ACHN (cell line): Measurements from ENCODE around the gene MRPS5.
"Not testable (repeated sequence)": the region's sequence is repeated elsewhere in the genome, so short reads cannot be mapped to it uniquely, and the experiment has no call there.

Experiments
- DNase-seq: peaks from one replicate; pipeline ENCODE4 v3.0.0-alpha.2; 2015
- in situ Hi-C: cut with HindIII; loops from 2 replicates; pipeline ENCODE4 v1.10.0; 2017; ENCODE audit warnings: low sequenced_read_pairs, low pct_ligation_motif_present, low pct_unique_long_range_greater_than_20kb

MRPS5 gene

DNA sequence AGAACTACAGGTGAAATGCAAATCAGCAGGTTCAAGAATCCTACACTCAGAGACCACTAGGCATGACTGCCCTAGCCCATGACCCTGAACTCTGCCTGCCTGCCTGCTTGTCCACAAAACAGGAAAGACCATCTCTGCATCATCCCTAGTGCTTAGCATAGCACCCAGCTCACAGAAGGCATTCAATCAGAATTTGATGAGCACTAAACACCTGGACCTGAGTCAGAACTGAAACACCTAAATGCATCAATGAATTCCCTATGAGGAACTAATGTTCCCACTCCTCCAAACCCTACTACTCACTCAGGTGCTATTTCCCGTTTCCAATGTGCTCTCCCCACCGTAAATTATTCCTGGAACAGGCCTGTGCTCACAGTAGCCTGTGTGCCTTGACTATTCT is 21.7 kb downstream of the MRPS5 start:
- in situ Hi-C loops, result no loop called here
- no peak for DNase-seq

DNA sequence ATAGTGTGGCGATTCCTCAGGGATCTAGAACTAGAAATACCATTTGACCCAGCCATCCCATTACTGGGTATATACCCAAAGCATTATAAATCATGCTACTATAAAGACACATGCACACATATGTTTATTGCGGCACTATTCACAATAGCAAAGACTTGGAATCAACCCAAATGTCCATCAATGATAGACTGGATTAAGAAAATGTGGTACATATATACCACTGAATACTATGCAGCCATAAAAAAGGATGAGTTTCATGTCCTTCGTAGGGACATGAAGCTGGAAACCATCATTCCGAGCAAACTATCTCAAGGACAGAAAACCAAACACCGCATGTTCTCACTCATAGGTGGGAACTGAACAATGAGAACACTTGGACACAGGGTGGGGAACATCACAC is 23.3 kb downstream of the MRPS5 start:
- in situ Hi-C loops, DNase-seq: not testable (repeated sequence)

DNA sequence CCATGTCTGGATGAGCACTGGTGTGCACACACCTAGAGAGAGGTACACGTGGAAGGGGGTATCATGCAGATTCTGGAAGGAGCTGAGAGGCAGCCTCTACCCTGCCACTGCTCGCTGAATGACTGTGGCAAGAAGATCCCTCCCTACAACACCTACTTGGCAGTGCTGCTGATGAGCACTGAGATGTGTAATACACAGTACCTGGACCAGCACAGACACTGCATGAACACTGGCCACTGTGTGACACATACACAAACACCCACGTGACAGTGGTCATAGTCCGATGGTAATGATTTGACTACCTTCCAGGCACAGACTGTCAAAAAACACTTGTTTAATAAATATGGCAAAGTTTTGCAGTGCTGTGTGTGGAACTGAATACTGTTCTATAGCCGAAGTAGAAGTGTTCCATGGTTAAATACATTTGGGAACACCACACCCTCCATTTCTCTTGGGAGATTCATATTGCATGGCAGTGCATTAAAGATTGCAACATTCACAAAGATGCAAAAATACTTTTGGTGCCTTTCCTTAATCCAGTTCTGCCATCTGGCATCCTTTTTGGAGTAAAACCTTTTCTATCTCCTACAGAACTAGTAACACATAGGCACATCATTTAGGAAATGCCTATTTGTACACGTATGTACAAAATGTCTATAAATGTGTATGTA is 29.6 kb downstream of the MRPS5 start:
- DNase-seq, result no peak
- in situ Hi-C loops, result no loop called here

DNA sequence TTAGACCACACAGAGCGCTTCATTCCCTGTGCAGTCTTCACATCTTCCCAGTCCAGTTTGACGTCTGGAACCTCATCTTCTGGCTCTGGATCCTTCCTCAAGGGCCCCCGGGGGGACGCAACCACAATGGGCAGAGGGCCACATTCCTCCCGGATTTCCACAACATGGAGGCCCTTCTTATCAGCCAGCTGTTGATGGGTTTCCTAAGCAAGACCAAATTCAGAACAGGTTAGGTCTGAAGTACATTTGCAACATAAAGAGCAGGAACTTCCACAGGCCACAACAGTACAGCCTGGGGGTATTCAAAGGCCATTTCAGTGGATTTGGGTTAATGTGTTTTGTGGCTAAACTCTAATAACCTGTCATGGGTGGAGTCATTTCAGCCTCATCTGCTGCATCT is 34.2 kb downstream of the MRPS5 start:
- in situ Hi-C loops, result no loop called here
- DNase-seq, result no peak

DNA sequence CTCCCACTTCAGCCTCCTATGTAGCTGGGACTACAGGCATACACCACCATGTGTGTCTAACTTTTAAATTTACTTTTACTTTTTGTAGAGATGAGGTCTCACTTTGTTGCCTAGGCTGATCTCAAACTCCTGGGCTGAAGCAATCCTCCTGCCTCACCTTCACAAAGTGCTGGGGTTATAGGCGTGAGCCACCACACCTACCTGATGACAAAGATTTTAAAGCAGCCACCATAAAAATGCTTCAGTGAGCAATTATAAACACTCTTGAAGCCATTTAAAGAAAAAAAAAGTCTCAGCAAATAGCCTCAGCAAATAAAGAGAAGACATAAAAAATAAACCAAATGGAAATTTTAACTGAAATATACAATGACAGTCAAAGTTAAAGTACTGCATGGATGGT is 35.6 kb downstream of the MRPS5 start:
- in situ Hi-C loops, result no loop called here
- DNase-seq, result no peak

DNA sequence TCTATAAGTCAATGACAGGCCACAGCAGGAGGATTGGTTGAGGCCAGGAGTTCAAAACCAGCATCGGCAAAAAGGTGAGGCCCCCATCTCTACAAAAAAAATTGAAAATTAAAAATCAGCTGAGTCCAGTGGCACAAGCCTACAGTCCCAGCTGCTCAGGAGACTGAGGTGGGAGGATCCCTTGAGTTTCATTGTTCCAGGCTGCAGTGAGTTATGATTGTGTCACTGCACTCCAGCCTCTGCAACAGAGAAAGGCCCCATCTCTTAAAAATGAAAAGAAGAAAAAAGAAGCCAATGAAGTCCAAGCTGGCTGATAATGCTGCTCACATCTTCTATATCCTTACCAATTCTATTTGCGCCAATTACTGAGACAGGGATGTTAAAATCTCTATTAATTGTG is 39.1 kb downstream of the MRPS5 start:
- no peak for DNase-seq
- in situ Hi-C loops, result no loop called here

DNA sequence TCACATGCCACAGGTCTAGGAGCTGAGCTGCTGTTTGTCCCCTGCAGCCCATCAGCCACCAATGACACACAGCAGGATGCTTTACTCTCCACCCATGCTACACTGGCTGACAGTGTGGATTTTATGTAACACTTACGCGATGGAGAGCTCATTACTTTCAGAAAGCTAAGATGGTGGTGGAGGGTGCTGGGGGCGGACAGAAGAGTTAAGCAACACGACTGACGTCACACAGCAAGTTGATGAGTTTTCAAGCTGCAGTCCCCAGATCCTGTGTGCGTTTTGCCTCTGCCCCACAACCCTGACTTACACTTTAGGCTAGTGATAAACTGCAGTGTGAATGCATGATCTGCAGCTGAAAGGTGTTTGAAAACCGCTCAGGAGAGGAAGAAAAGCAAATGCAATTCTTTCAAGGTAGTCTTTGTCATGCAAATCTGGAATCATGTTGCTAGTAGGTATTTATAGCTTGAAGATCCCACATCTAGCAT is 42.4 kb downstream of the MRPS5 start:
- in situ Hi-C loops, result no loop called here
- no peak for DNase-seq

DNA sequence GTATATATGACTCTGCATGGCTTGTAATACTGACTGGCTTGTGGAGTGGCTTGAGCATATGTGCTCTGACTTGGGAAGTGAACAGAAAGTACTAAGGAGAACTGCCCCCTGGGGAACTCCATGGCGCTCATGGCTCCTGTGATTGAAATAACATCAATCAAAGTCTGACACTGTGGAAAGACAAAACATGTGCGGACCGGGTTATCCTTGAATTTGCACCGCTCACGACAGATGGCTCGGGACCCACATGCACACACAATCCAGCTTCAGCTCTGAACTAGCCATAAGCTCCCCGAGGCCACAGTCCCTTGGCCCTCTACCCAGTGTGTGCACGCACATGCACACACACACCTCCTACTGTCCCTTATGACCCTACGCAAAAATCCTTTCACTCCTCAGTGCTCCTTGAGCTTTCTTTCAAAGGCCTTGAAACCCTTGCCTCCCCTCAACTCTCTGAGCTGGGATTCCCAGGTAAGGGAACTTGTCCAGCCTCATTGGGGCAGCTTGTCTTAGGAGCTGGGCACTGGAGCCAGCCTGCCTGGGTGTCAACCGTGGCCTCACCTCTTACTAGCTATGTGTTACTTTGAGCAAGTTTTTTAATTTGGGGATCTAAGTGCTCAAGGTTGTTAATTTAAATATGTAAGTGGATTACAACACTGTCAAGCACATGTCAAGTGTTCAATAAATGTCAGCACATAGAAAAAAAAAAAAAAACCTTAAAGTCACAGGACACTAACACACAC is 43.6 kb downstream of the MRPS5 start:
- in situ Hi-C loops, result no loop called here
- no peak for DNase-seq

DNA sequence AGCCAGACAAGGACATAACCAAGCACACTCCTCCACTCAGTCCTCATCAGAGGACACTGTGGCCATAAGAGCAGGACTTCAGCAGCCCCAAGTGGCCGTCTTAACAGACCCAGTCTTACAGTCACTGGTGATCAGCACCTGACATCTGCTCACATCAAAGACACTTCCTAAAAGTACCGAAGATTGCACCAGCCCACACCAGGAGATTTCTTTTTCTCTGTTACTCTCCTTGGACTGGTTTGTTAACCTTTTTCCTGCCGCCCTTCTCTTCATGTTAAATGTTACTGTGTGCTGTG is 44.1 kb downstream of the MRPS5 start:
- DNase-seq, result no peak
- in situ Hi-C loops, result no loop called here

DNA sequence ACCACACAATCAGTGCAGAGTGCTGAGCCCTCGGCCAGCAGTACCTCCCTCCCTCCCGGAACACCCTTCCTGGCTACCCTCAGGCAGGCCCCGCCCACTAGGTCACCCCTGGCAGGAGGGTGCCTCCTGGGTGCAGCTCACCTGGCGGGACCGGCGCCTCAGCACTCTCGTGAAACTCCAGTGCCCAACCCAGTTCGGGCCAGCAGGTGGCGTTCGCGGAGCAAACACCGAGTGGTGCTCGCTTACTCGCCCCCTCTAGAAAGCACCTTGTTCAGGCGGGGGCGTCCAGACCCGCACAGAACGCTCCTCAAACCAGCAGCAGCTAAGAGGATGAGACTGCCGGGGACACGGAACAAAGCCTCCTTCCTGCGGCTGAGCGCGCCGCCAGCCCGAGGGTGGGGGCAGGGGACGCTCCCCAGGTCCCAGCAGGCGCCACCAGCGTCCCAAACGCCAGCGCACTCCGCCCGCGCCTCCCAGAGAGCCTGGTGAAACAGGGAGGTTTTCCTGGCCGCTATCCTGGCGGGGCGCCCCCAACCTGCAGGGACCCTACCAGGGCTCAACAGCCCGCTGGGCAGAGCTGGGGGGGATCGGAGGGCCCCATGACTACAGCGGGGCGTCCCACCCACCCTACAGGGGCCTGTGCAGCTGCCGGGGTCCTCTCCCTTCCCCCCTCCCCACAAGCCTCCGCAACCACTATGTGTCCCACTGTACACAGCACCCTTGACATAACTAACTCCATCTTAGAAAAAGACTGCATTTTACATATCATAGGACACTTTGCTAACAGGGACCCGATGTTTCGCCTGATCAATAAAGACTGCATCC is 44.7 kb downstream of the MRPS5 start:
- DNase-seq, result peak; percentile 78
- in situ Hi-C loops, result no loop called here

DNA sequence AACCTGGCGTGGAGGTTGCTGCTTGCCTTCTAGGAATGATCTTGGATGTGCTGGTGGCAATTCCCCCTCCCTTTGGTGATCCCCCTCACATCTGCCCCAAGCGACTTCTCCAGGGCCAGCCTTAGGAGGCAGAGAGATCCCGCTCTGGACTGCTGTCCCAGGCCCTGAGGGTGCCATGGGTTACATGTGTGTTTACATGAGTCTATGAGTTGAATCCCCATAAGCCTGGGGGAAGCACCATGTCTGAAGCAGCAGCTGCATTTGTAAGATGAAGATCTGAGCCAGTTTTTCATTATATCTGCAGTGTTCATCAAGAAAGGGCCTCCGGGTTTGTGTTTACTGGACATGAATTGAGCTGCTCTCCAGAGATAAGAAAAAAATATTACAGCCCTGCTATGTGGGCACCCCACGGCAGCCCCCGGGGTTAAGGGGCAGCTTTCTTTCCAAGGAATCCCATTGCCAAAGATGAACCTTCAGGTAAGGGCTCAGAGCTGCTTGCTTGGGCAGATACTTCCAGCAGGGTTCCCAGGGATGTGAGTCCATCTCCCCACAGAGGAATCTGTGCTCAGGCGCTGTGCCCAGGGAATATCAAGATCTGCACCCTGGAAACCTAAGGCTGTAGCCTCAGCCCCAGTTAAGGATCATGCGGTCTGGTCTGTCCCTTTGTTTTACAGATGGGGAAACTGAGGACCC is 46.0 kb downstream of the MRPS5 start:
- no peak for DNase-seq
- in situ Hi-C loops, result no loop called here

DNA sequence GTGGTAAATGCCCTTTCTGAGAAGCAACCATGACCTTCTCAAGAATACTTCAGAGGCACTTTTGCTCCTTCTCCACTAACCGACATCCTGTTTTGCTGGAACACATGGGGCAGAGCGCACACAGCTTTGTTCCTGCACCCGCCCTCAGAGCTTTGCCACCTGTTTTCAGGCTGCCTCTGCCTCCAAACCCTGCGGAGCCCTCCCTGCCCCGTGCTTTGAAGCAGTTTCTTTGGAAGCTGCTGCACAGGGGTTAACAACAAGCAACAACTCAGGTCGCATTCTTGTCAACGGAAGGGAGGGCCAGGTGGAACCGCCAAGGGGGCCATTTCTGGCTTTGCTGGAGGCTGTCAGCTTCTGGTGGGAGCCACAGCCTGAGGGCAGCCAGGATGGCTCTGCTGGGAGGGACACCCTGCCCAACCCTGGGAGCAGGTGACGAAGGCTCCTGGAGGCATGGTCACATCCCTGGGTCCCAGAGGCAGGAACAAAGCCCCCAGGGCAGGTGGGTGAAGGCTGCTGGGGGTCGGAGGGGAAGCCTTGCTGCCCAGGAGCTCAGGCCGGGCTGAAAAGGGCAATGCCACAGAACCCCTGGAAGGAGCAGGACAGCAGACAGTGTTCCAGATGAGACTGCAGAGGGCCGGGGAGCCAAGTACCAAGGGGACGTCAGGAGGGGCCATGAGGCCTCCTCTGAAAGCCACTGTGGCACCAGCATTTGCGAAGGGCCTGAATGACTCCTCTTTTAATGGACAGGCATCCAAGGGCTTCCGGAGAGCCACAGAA is 46.8 kb downstream of the MRPS5 start:
- in situ Hi-C loops, result no loop called here
- DNase-seq, result no peak

DNA sequence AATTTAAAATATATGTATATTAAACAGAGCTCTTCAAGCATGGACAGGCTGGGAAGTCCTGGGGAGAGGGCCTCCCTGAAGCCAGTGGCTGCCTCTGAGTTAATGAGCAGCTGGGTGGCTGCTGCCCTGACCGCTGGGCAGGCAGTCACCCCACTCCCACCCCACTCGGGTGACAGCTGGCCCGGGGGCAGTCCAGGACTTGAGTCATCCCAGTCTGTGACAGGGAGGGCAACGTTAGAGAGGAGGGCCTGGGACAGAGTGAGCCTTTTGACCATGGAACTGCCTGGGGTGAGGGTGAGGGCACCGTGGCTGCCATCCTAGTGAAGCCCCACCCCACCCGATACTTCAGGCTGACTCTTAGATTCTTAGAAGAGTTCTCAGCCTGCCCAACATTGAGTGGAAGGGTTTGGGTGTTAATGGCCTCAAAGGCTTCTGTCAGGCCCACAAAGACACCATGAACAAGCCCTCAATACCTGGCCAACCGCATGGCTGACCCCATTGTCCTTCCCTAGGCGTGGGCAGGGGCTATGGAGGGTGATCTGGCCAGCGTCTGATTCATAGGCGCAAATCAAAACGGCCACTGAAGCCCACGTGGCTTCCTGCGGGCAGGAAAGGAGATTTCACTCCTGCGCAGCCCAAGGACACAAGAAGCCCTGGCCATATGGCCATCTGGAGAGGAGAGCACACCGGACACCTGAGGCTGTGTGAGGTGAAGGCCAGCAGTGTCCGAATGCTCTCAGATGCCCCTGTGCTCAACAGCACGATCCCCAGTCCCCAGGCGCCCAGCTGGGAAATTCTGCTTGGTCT is 47.5 kb downstream of the MRPS5 start:
- in situ Hi-C loops, result no loop called here
- no peak for DNase-seq

DNA sequence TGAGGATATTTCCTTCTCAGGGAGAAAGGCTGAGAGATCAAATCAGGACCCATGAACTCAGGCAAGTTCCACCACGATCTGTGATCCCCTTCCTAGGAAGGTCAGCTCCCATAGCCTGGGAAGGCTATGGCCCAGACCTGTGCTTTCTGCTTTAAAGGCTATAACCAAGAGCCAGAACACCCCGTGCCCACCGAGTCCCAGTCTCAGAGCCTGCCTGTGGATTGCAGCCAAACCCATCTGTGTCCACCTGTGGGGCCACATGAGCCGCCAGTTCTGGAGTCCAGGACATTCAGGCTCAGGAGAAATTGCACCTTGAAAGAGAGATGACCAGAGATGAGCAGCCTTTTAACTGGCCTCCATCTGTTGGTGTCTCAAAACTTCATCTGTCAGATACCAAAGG is 49.2 kb downstream of the MRPS5 start:
- DNase-seq, result no peak
- in situ Hi-C loops, result no loop called here

DNA sequence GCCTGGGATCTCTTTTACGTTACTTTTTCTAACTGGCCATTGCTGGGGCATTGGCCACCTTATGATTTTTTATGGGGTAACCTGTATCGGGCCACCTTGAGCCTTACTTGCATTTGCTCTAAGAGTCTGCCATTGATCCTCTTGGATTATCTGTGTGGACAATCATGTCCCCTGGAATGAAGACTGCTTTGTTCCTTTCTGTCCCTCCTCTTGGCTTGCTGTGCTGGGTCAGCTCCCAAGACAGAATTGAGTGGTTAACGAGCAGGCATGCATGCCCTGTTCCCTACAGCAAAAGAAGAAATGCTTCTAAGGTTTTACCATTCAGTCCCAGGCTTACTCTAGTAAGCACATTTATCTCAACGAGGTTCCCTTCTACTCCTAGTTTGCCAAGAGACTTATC is 49.8 kb downstream of the MRPS5 start:
- DNase-seq, result no peak
- in situ Hi-C loops, result no loop called here

DNA sequence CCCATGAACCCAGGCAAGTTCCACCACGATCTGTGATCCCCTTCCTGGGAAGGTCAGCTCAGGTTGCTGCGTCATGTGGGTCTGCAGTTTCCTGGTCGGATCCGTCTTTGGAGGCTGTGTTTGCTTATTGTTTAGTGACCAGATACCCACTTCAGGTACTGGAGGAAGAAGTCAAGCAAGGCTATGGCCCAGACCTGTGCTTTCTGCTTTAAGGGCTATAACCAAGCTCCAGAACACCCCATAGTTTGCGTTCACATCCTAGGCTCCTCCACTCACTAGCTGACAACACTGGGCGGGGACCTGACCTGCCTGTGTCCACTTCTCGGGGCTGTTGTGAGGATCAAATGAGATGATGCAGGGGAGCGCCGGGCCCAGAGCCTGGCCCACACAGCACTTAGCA is 52.1 kb downstream of the MRPS5 start:
- no peak for DNase-seq
- in situ Hi-C loops, result no loop called here

DNA sequence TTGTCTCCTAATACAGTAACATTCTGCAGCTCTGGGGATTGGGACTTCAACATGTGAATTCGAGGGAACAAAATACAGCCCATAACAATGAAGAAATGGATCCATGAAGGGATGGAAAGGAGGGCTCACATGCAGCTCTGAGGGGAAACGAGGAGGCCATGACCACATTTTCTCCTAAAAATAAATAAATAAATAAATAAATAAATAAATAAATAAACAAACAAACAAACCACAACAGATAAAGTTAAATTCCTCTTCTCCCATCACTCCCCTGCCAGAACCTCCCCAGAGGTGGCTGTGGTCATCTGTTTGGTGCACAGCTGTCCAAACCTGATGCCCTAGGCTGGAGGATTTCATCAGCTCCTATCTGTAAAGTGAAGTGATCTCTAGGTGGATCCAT is 53.4 kb downstream of the MRPS5 start:
- in situ Hi-C loops, result no loop called here
- no peak for DNase-seq
